Uterus (tissue), 4 donors: Measurements from ENCODE around the gene IL5RA. TPM values are rescaled to one million over a fixed set of nuclear protein-coding genes. Genes with fewer than 3 reads are reported as not detected.

Experiments
- DNase-seq, 2 donors: peaks; one replicate each; pipeline ENCODE4 v3.0.0-alpha.2; 2019 to 2020
- H3K27ac ChIP-seq, 2 donors: fragments of 200-600 bp; sonication (generic); 1 replicate in 1 of 2; 2 replicates in 1 of 2; pipeline ENCODE4 v1.5.1; 2016 to 2018
- H3K27me3 ChIP-seq, 2 donors: fragments of 200-600 bp; sonication (generic); one replicate each; pipeline ENCODE4 v1.5.1; 2018 to 2019; ENCODE audit warnings: control low read depth in 1 of 2
- H3K36me3 ChIP-seq, 2 donors: fragments of 200-600 bp; sonication (generic); one replicate each; pipeline ENCODE4 v1.5.1; 2019; ENCODE audit warnings: control low read depth in 1 of 2
- H3K4me1 ChIP-seq, 2 donors: fragments of 200-600 bp; sonication (generic); one replicate each; pipeline ENCODE4 v1.5.1; 2018 to 2019; ENCODE audit warnings: control low read depth in 1 of 2
- H3K4me3 ChIP-seq, 2 donors: fragments of 200-600 bp; sonication (generic); 1 replicate in 1 of 2; 2 replicates in 1 of 2; pipeline ENCODE4 v1.5.1; 2018 to 2019; ENCODE audit warnings: mild to moderate bottlenecking in 1 of 2
- H3K9me3 ChIP-seq, 2 donors: fragments of 200-600 bp; sonication (generic); one replicate each; pipeline ENCODE4 v1.5.1; 2019; ENCODE audit warnings: control low read depth in 1 of 2
- POLR2A ChIP-seq, 2 donors: fragments of 450-650 bp; IDR thresholded peaks; one replicate each; pipeline ENCODE4 v1.6.1; 2016; ENCODE audit warnings: antibody characterized with exemption in 2 of 2, mild to moderate bottlenecking in 1 of 2, moderate library complexity in 1 of 2
- intact Hi-C: fragments of 100-400 bp; cut with DNase I; formaldehyde crosslinking; loops from one replicate; pipeline ENCODE4 v1.15.1; 2023; ENCODE audit warnings: low total_unique reads
- total RNA-seq, 4 donors: library from RNA; depleted of rRNA in 3 of 4; stranded (reverse); fragments of >200 nt in 3 of 4; gene quantifications; one replicate each; pipeline versions ENCODE4 v1.1.0 to v1.2.4, GENCODE V29; 2014 to 2023
- TF ChIP-seq, protein P1 (sequence below), 4 experiments: fragments of 200-600 bp in 2 of 4; fragments of 450-650 bp in 2 of 4; sonication (generic) in 2 of 4; IDR thresholded peaks; one replicate each; pipeline ENCODE4 v1.5.1; 2016 to 2019; ENCODE audit warnings: antibody characterized with exemption in 4 of 4, mild to moderate bottlenecking in 2 of 4, moderate library complexity in 1 of 4
- donor health status: DM: yes; HTN: yes; CAD: no.

The IL5RA gene
- 1 to 10 TPM in 1 of 4 donors, under 1 TPM in 2, not detected in 1; under 0.01 to 3.6 (median 0.64) TPM for total RNA-seq

DNA sequence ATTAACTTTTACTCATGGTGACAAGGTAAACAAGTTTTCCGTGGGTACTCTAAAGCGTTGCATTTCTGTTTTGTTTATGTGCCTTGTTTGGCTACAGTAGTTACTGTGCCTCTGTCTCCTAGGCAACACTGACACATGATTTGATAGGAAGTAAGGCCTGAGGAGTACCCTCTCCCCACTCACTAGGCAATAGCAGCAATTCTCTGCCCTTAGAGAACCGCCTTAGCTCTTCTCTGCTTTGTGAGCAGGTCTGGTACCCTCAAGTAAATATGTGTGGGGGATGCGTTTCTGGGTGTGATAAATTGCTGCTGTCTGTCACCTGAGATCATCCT lies at the start of gene IL5RA:
Gene IL5RA (minus strand): TSS at position 76 of the 332 bp plus-strand sequence. CDS start 5,390 bp downstream, outside the sequence.
- Histone ChIP-seq H3K27me3 (no peaks in the 10 kb centered on the region), H3K36me3 (no peaks in the 10 kb centered on the region), H3K4me1 (no peaks in the 10 kb centered on the region), H3K9me3 (no peaks in the 10 kb centered on the region), H3K27ac (no peak within 1 kb of the TSS), H3K4me3 (no peak within 1 kb of the TSS)
- TF ChIP-seq POLR2A (IDR thresholded peaks at IDR 0.05) = no peak
- TF ChIP-seq, protein P1, sequence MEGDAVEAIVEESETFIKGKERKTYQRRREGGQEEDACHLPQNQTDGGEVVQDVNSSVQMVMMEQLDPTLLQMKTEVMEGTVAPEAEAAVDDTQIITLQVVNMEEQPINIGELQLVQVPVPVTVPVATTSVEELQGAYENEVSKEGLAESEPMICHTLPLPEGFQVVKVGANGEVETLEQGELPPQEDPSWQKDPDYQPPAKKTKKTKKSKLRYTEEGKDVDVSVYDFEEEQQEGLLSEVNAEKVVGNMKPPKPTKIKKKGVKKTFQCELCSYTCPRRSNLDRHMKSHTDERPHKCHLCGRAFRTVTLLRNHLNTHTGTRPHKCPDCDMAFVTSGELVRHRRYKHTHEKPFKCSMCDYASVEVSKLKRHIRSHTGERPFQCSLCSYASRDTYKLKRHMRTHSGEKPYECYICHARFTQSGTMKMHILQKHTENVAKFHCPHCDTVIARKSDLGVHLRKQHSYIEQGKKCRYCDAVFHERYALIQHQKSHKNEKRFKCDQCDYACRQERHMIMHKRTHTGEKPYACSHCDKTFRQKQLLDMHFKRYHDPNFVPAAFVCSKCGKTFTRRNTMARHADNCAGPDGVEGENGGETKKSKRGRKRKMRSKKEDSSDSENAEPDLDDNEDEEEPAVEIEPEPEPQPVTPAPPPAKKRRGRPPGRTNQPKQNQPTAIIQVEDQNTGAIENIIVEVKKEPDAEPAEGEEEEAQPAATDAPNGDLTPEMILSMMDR (IDR thresholded peaks at IDR 0.05) = no peak
- no peak for DNase-seq
- intact Hi-C loops = no loop called here

DNA sequence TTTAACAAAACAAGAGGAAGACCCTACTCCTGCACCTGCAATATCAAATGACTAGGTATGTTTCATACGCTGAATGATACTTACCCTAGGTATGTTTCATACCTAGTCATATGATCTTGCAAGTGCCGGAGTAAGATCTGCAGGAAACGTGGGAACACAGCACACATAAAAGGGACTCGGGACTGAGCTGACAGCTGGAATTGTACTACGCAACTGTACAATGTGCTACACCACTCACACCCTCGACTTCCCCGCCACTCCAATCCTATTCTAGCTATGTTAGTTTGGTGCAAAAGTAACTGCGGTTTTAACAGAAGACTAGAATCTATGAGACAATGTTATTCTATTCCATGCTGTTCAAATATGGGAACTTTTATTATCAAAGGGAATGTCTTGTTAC lies 47.3 kb upstream of the IL5RA start:
- Histone ChIP-seq H3K4me3 (no peak overlapping the region), H3K36me3 (no peaks in the 10 kb centered on the region), H3K9me3 (no peaks in the 10 kb centered on the region), H3K27me3 (no peaks in the 10 kb centered on the region), H3K27ac (no peak overlapping the region), H3K4me1 (no peaks in the 10 kb centered on the region)
- no peak for TF ChIP-seq POLR2A (IDR thresholded peaks at IDR 0.05)
- TF ChIP-seq, protein P1 (IDR thresholded peaks at IDR 0.05) = no peak
- intact Hi-C loops = no loop called here
- no peak for DNase-seq

DNA sequence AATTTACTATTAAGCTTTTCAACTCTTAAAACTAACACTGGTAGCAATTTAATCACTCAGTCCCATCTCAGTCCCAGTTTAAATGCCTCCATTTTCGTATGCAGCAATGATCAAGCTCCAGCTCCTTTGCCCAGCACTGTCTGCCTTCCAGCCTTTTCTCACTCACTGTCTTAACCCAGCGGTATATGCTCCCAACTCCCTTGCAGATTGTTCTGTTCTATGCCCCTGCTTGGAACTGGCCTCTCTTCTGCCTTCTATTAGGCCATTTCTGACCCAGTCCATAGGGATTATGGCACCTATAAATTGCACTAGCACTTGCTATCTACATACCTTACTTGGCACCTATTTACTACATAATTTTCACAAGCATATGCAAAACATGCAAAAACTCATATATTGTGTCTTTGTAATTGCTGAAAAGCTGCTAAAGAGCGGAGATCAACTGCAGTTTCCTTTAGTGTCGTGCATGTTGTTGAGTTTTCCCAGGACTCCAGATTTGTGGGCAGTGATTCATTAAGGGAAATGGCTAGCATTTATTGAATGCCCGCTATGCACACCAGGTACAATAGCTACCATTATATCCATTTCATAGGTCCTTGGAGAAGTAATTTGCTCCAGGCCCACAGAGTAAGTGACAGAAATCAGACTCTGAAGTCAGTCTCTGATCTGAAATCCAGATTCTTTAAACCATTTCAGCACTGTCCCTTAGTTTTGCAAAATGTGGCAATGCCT lies 44.9 kb upstream of the IL5RA start:
- DNase-seq = no peak
- no peaks in the 10 kb centered on the region for H3K27me3 ChIP-seq
- H3K27ac ChIP-seq = no peak overlapping the region
- intact Hi-C loops = no loop called here
- TF ChIP-seq POLR2A (IDR thresholded peaks at IDR 0.05) = no peak
- TF ChIP-seq, protein P1 (IDR thresholded peaks at IDR 0.05) = no peak
- no peak overlapping the region for H3K4me3 ChIP-seq
- H3K36me3 ChIP-seq = no peaks in the 10 kb centered on the region
- H3K4me1 ChIP-seq = no peaks in the 10 kb centered on the region
- no peaks in the 10 kb centered on the region for H3K9me3 ChIP-seq

DNA sequence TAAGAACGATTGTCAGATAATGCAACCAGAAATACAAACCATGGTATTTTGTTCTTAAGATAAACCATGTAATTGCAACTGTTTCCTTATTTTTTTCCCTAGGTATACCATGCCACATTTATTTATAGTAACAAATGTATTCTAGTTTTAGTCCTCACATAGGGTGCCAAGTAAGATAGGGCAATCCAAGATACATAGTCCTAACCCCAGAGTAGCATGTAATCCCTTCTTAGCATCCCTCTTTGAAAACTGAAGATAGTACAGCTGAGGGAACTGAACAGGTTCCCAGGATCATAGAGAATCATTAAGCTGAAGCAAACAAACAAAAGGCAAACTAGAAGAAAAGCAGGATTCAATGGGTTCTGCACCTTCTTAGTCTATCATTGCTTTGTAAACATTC lies 41.3 kb upstream of the IL5RA start:
- intact Hi-C loops = no loop called here
- H3K4me1 ChIP-seq = no peaks in the 10 kb centered on the region
- H3K9me3 ChIP-seq = no peaks in the 10 kb centered on the region
- TF ChIP-seq, protein P1 (IDR thresholded peaks at IDR 0.05) = no peak
- TF ChIP-seq POLR2A (IDR thresholded peaks at IDR 0.05) = no peak
- H3K27ac ChIP-seq = no peak overlapping the region
- H3K4me3 ChIP-seq = no peak overlapping the region
- no peaks in the 10 kb centered on the region for H3K27me3 ChIP-seq
- no peaks in the 10 kb centered on the region for H3K36me3 ChIP-seq
- DNase-seq = no peak

GRCh38 chr3:3149560-3149959 lies 39.4 kb upstream of the IL5RA start:
- H3K36me3 ChIP-seq = no peaks in the 10 kb centered on the region
- H3K9me3 ChIP-seq = no peaks in the 10 kb centered on the region
- H3K4me3 ChIP-seq = no peak overlapping the region
- no peaks in the 10 kb centered on the region for H3K4me1 ChIP-seq
- H3K27me3 ChIP-seq = no peaks in the 10 kb centered on the region
- TF ChIP-seq, protein P1 (IDR thresholded peaks at IDR 0.05) = no peak
- no peak for TF ChIP-seq POLR2A (IDR thresholded peaks at IDR 0.05)
- H3K27ac ChIP-seq = no peak overlapping the region
- no peak for DNase-seq
- intact Hi-C loops = no loop called here
